H9 (cell line): ENCODE results near the gene PTTG1IP. TPM values are rescaled to one million over a fixed set of nuclear protein-coding genes. Genes with fewer than 3 reads are reported as not detected.
A peak's percentile ranks its signal among the peaks of the same experiment; 100 is the strongest.

Experiments
- DNase-seq: peaks from one replicate; pipeline ENCODE4 v3.0.0-alpha.2; 2017
- H2AFZ ChIP-seq: one replicate; pipeline ENCODE4 v1.6.1; 2013; ENCODE audit warnings: mild to moderate bottlenecking, low read length, control low read depth, moderate library complexity
- H2AK5ac ChIP-seq: 2 replicates; pipeline ENCODE4 v1.6.1; 2013; ENCODE audit warnings: low read length, control low read depth, mixed read lengths; ENCODE audit not compliant: insufficient read length
- H2BK120ac ChIP-seq: one replicate; pipeline ENCODE4 v1.6.1; 2013; ENCODE audit warnings: low read depth, mild to moderate bottlenecking, low read length, control low read depth, inconsistent platforms; ENCODE audit not compliant: poor library complexity, severe bottlenecking
- H2BK12ac ChIP-seq: 2 replicates; pipeline ENCODE4 v1.6.1; 2013; ENCODE audit warnings: low read length, control low read depth, mixed read lengths, low read depth; ENCODE audit not compliant: insufficient read length
- H2BK15ac ChIP-seq: 2 replicates; pipeline ENCODE4 v1.6.1; 2013; ENCODE audit warnings: low read depth, low read length, control low read depth
- H2BK20ac ChIP-seq: one replicate; pipeline ENCODE4 v1.6.1; 2013; ENCODE audit warnings: low read depth, mild to moderate bottlenecking, low read length, control low read depth, inconsistent platforms; ENCODE audit not compliant: poor library complexity, severe bottlenecking
- H2BK5ac ChIP-seq: 2 replicates; pipeline ENCODE4 v1.6.1; 2013; ENCODE audit warnings: low read length, control low read depth, mixed read lengths; ENCODE audit not compliant: insufficient read length
- H3K14ac ChIP-seq: 2 replicates; pipeline ENCODE4 v1.6.1; 2013; ENCODE audit warnings: low read length, control low read depth; ENCODE audit not compliant: insufficient read depth
- H3K18ac ChIP-seq: 2 replicates; pipeline ENCODE4 v1.6.1; 2013; ENCODE audit warnings: low read depth, mild to moderate bottlenecking, mixed read lengths, low read length, control low read depth; ENCODE audit not compliant: insufficient read length
- H3K23ac ChIP-seq: 2 replicates; pipeline ENCODE4 v1.6.1; 2013; ENCODE audit warnings: low read length, control low read depth, mixed read lengths, low read depth; ENCODE audit not compliant: insufficient read length
- H3K23me2 ChIP-seq: 2 replicates; pipeline ENCODE4 v1.6.1; 2013; ENCODE audit warnings: low read depth, mild to moderate bottlenecking, mixed read lengths, low read length, control low read depth; ENCODE audit not compliant: insufficient read length, poor library complexity, severe bottlenecking
- H3K27ac ChIP-seq: 2 replicates; pipeline ENCODE4 v1.5.1; 2013; ENCODE audit warnings: low read length, control low read depth, mixed read lengths, low read depth; ENCODE audit not compliant: insufficient read length
- H3K27me3 ChIP-seq: 2 replicates; pipeline ENCODE4 v1.6.1; 2013; ENCODE audit warnings: low read length, control low read depth, inconsistent platforms; ENCODE audit not compliant: insufficient read depth
- H3K4ac ChIP-seq: 2 replicates; pipeline ENCODE4 v1.6.1; 2013; ENCODE audit warnings: low read depth, mild to moderate bottlenecking, control low read depth, inconsistent platforms, low read length, moderate library complexity
- H3K4me1 ChIP-seq: 2 replicates; pipeline ENCODE4 v1.6.1; 2013; ENCODE audit warnings: low read length, control low read depth, inconsistent platforms; ENCODE audit not compliant: insufficient read depth
- H3K4me2 ChIP-seq: 2 replicates; pipeline ENCODE4 v1.6.1; 2013; ENCODE audit warnings: low read length, control low read depth, mixed read lengths; ENCODE audit not compliant: insufficient read length, insufficient read depth
- H3K56ac ChIP-seq: 2 replicates; pipeline ENCODE4 v1.6.1; 2013; ENCODE audit warnings: low read depth, mild to moderate bottlenecking, mixed read lengths, low read length, control low read depth; ENCODE audit not compliant: insufficient read length
- H3K79me1 ChIP-seq: 2 replicates; pipeline ENCODE4 v1.6.1; 2013; ENCODE audit warnings: low read depth, mild to moderate bottlenecking, moderate library complexity, low read length, control low read depth, inconsistent platforms; ENCODE audit not compliant: insufficient read depth, poor library complexity, severe bottlenecking
- H3K79me2 ChIP-seq: 2 replicates; pipeline ENCODE4 v1.6.1; 2013; ENCODE audit warnings: low read length, control low read depth, inconsistent platforms; ENCODE audit not compliant: insufficient read depth
- H3K9ac ChIP-seq: 2 replicates; pipeline ENCODE4 v1.6.1; 2013; ENCODE audit warnings: low read length, control low read depth, mixed read lengths; ENCODE audit not compliant: insufficient read length; ENCODE audit errors: extremely low read depth
- H3K9me3 ChIP-seq: one replicate; pipeline ENCODE4 v1.6.1; 2013; ENCODE audit warnings: low read depth, low read length, inconsistent platforms; ENCODE audit not compliant: control insufficient read depth
- H3T11ph ChIP-seq: one replicate; pipeline ENCODE4 v1.6.1; 2013; ENCODE audit warnings: mild to moderate bottlenecking, low read length, control low read depth, inconsistent platforms
- H4K20me1 ChIP-seq: one replicate; pipeline ENCODE4 v1.6.1; 2013; ENCODE audit not compliant: control insufficient read depth, insufficient read length, insufficient read depth
- H4K5ac ChIP-seq: 2 replicates; pipeline ENCODE4 v1.6.1; 2013; ENCODE audit warnings: low read depth, mild to moderate bottlenecking, mixed read lengths, low read length, control low read depth; ENCODE audit not compliant: insufficient read length
- H4K8ac ChIP-seq: replicated peaks from 2 replicates; pipeline ENCODE4 v1.6.1; 2013; ENCODE audit warnings: low read length, control low read depth, mixed read lengths, low read depth; ENCODE audit not compliant: insufficient read length
- H4K91ac ChIP-seq: 2 replicates; pipeline ENCODE4 v1.6.1; 2013; ENCODE audit warnings: low read depth, mild to moderate bottlenecking, moderate library complexity, mixed read lengths, low read length, control low read depth; ENCODE audit not compliant: insufficient read length
- H3K27ac Mint-ChIP-seq, 3 experiments: 2 replicates in 2 of 3; 3 replicates in 1 of 3; pipeline ENCODE4 v1.8.0; 2020 to 2021; ENCODE audit warnings: mixed read lengths in 3 of 3, mild to moderate bottlenecking in 1 of 3, moderate library complexity in 1 of 3
- H3K27me3 Mint-ChIP-seq: 2 replicates; pipeline ENCODE4 v1.8.0; 2021; ENCODE audit warnings: low read depth, mild to moderate bottlenecking, moderate library complexity, mixed read lengths
- H3K36me3 Mint-ChIP-seq, 3 experiments: 2 replicates in 2 of 3; 3 replicates in 1 of 3; pipeline ENCODE4 v1.8.0; 2020 to 2021; ENCODE audit warnings: low read depth in 3 of 3, mixed read lengths in 3 of 3; ENCODE audit not compliant: insufficient read depth in 1 of 3
- H3K4me1 Mint-ChIP-seq, 2 experiments: 2 replicates each; pipeline ENCODE4 v1.8.0; 2020; ENCODE audit warnings: mixed read lengths in 2 of 2
- H3K4me3 Mint-ChIP-seq, 2 experiments: 2 replicates in 1 of 2; 3 replicates in 1 of 2; pipeline ENCODE4 v1.8.0; 2020 to 2021; ENCODE audit warnings: mild to moderate bottlenecking in 2 of 2, mixed read lengths in 2 of 2, moderate library complexity in 1 of 2
- H3K9me3 Mint-ChIP-seq, 2 experiments: 2 replicates in 1 of 2; 3 replicates in 1 of 2; pipeline ENCODE4 v1.8.0; 2020; ENCODE audit warnings: mild to moderate bottlenecking in 2 of 2, mixed read lengths in 2 of 2, moderate library complexity in 1 of 2
- WGBS: extraction: QIAGEN DNeasy Blood & Tissue Kit; methylation state at CpG from one replicate; pipeline ENCODE4 v1.1.7; 2013; ENCODE audit warnings: missing lambda C conversion rate, low lambda C conversion rate, mixed read lengths; ENCODE audit not compliant: insufficient read length; ENCODE audit errors: extremely low coverage; 5-methylcytosine and 5-hydroxymethylcytosine counted together
- total RNA-seq: library from RNA; stranded (reverse); gene quantifications from 2 replicates; pipeline ENCODE4 v1.2.1, GENCODE V29; 2021
- TF ChIP-seq, protein P1 (sequence below): fragments of 200-600 bp; sonication (generic); conservative IDR thresholded peaks from 3 replicates; pipeline ENCODE4 v1.8.0; 2021; ENCODE audit warnings: antibody characterized with exemption, mild to moderate bottlenecking

The PTTG1IP gene
- total RNA-seq, 1 experiment from 2014 or later: 107 TPM

DNA sequence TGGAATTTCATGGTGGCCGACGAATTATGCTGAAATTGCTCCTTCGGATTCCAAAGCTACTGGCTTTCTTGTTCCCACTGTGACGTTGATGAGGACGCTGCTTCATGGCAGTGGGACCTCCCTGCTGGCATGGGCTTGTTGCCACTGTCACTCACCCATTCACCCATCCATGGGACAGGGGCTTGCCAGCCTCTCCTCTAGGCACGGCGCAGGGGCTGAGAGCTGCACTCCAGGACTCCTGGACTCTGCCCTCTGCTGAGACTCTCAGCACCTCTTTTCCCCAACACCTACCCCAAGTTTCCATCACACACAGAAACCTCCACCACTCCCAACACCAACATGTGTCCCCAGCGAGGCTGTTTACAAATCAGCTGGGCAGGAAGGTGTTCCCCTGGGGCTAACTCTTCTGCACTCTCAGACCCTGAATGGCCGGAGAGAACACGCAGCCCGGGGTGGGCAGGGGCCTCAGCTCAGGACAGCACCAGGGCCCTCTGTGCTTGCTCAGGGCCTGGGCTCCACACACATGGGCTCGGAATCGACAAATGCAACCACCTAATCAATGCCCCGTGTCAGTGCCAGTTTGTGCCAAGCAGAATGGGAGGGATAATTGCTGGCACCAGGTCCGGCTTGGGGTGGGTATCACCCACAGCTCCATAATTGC is 44.1 kb upstream of the PTTG1IP start:
- H3K4ac ChIP-seq: no peak overlapping the region
- no CpG with 5 or more reads among the region's 15 CpGs for WGBS
- no peak overlapping the region for H4K8ac ChIP-seq
- no peak overlapping the region for H4K91ac ChIP-seq
- no peaks in the 10 kb centered on the region for H3K79me1 ChIP-seq
- H4K5ac ChIP-seq: no peak overlapping the region
- no peak overlapping the region for H3K14ac ChIP-seq
- no peak overlapping the region for H3K18ac ChIP-seq
- TF ChIP-seq, protein P1, sequence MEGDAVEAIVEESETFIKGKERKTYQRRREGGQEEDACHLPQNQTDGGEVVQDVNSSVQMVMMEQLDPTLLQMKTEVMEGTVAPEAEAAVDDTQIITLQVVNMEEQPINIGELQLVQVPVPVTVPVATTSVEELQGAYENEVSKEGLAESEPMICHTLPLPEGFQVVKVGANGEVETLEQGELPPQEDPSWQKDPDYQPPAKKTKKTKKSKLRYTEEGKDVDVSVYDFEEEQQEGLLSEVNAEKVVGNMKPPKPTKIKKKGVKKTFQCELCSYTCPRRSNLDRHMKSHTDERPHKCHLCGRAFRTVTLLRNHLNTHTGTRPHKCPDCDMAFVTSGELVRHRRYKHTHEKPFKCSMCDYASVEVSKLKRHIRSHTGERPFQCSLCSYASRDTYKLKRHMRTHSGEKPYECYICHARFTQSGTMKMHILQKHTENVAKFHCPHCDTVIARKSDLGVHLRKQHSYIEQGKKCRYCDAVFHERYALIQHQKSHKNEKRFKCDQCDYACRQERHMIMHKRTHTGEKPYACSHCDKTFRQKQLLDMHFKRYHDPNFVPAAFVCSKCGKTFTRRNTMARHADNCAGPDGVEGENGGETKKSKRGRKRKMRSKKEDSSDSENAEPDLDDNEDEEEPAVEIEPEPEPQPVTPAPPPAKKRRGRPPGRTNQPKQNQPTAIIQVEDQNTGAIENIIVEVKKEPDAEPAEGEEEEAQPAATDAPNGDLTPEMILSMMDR: no peak
- no peak overlapping the region for H3K23ac ChIP-seq
- H3K4me2 ChIP-seq: no peak overlapping the region
- no peak overlapping the region for H2BK5ac ChIP-seq
- no peaks in the 10 kb centered on the region for H4K20me1 ChIP-seq
- peaks cover 2 to 13% of the 10 kb centered on the region in 2 experiments for H3K4me1 Mint-ChIP-seq
- no peaks in the 10 kb centered on the region for H3K36me3 Mint-ChIP-seq
- H3K56ac ChIP-seq: no peak overlapping the region
- H2AFZ ChIP-seq: no peak overlapping the region
- H3K4me3 Mint-ChIP-seq: peak overlapping the region in 1 of 2 experiments; percentile 55; a peak in 2 of 5 replicates
- peaks cover 34% of the 10 kb centered on the region; the same call in 1 of the 2 replicates for H3K27me3 ChIP-seq
- peak overlapping the region in 1 of 3 experiments; percentile 77; a peak in 2 of 7 replicates for H3K27ac Mint-ChIP-seq
- H3K23me2 ChIP-seq: no peaks in the 10 kb centered on the region
- H2BK20ac ChIP-seq: no peak overlapping the region
- no peak overlapping the region for H3K27ac ChIP-seq
- H2AK5ac ChIP-seq: no peak overlapping the region
- H3K27me3 Mint-ChIP-seq: peaks cover 54% of the 10 kb centered on the region
- no peaks in the 10 kb centered on the region for H3K9me3 ChIP-seq
- H3K79me2 ChIP-seq: no peaks in the 10 kb centered on the region
- H3T11ph ChIP-seq: no peak overlapping the region
- H3K9me3 Mint-ChIP-seq: no peaks in the 10 kb centered on the region; a peak in 1 of 5 replicates
- no peak for DNase-seq
- peaks cover 3% of the 10 kb centered on the region; the same call in 1 of the 2 replicates for H3K4me1 ChIP-seq
- no peak overlapping the region for H2BK15ac ChIP-seq
- H2BK12ac ChIP-seq: no peak overlapping the region
- H3K9ac ChIP-seq: no peak overlapping the region
- no peak overlapping the region for H2BK120ac ChIP-seq
